ENCODE data around the gene MYOZ3. TPM values are rescaled to one million over a fixed set of nuclear protein-coding genes. Genes with fewer than 3 reads are reported as not detected.

The MYOZ3 gene
- under 0.01 and 0.22 TPM in 2 replicates for total RNA-seq

GRCh38 chr5:150661086-150661485 is at the start of gene MYOZ3:
TSS of gene MYOZ3 (plus strand) at chr5:150661251. CDS start at chr5:150662942, 1,691 bp downstream.

DNA sequence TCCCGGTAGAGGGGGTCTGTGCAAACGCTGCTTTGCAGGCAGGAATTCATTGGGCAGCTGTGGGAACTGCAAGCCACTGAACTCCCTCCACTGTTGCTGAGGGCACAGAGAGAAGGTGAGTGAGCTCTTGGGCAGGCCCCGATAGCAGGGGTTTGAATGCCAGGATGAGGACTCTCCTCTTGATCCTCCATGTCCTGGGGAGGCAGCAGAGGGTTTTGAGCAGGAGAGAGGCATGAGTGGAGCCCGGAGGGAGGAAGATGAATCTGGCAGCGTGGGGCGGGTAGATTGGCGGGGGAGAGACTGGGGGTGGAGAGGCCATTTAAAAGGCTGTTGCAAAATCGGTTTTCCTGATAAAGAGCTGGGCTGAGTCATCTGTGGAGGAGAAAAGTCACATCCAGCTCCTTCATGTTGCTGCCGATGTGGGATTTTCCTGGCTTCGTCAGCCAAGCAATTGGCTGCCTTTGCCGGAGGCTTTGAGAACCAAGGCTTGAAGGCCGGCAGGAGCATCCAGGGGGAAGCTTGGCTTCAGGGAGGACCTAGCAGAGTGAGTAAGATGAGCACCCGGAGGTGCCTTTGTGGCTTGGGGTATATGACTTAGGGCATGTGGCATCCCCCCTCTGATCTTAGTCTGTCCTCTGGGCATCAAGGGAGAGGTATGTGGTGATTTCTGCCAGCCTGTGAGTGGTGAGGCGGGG is 20.6 kb upstream of the MYOZ3 start, which contains the start of gene SYNPO:
Gene SYNPO, plus strand, starts transcription at position 350 of the 695 bp plus-strand sequence. CDS start 7,616 bp downstream, outside the sequence.

DNA sequence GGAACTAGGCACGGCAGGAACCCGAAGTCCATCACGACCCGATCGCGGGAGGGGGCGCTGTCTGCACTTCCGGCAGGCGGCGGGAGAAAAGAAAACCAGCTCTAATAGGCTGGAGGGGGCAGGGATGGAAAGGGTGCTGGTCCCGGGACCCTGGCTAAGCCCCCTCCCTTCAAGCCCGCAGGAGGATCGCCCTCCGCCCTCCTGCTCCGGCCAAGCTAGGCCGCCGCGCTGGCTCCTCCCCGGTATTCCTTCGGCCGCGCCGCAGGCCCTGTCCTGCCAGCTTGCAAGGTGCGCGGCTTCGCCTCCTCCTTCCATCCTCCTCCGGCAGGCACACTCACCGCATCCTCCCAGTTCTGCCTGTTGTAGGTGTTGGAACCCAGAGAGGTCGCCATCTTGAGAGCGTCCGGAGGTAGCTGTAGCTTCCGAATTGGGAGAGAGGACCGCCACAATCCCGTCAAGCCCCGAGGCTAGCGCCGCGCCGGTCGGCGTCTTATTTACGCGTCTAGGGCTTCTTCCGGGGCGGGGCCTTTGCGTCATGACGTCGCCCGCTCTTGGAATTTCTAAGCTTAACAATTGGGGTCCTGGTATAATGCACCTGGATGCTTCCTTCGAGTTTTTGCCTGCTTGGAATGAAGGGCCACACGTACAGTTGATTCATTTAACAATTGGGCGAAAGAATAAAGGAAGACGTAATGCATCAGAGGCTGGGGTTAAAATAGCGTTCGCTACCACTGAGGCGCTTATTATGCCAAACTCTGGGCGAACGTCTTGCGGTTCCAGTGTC is 39.7 kb downstream of the MYOZ3 start, which contains the start of gene RBM22:
Gene RBM22, minus strand, starts transcription at position 469 of the 784 bp plus-strand sequence. Its CDS starts 77 bp downstream, at position 392.

Other genes with a start within 250 kb of the MYOZ3 start
- gene CD74, start 248.3 kb upstream of the MYOZ3 start, total RNA-seq, result 0.13 and 1.0 TPM in 2 replicates
- 2,102 and 2,111 TPM in 2 replicates for gene RPS14, start 211.5 kb upstream of the MYOZ3 start, total RNA-seq
- 74.3 and 94.3 TPM in 2 replicates for gene NDST1, start 153.1 kb upstream of the MYOZ3 start, total RNA-seq
- gene SYNPO, start 20.6 kb upstream of the MYOZ3 start, total RNA-seq, result 25.9 and 32.5 TPM in 2 replicates
- gene RBM22, start 39.8 kb downstream of the MYOZ3 start, total RNA-seq, result 47.2 and 52.7 TPM in 2 replicates
- 51.3 and 51.7 TPM in 2 replicates for gene DCTN4, start 97.8 kb downstream of the MYOZ3 start, total RNA-seq
- 1.0 and 1.7 TPM in 2 replicates for gene SMIM3, start 117.5 kb downstream of the MYOZ3 start, total RNA-seq
- gene IRGM, start 185.3 kb downstream of the MYOZ3 start, total RNA-seq, result not detected in 2 replicates
- gene ZNF300, start 243.7 kb downstream of the MYOZ3 start, total RNA-seq, result 7.4 and 11.4 TPM in 2 replicates